K562 (cell line): Measurements from ENCODE around the gene SRGN. TPM values are rescaled to one million over a fixed set of nuclear protein-coding genes. Genes with fewer than 3 reads are reported as not detected.

ENCODE experiments used
- ATAC-seq: fragments of 200-7000 bp; cut with Tn5 transposase; 3 replicates; pipeline ENCODE4 v1.9.1; 2020; ENCODE audit warnings: moderate library complexity
- BruUV-seq: library from RNA; stranded (reverse); fragments of 400-500 nt; replicated peaks from 2 replicates; lab custom pipeline; 2021; lab: Mats Ljungman, UMichigan
- CTCF ChIA-PET: fragments of 300-600 bp; formaldehyde crosslinking; extraction: SDS; loops from one replicate; lab custom pipeline; 2021; ENCODE audit warnings: low intra/inter-chr PET ratio; lab: Yijun Ruan, JAX
- POLR2A ChIA-PET: fragments of 300-600, 350-650 bp; sonication (Branson Sonifier 250); formaldehyde crosslinking; extraction: SDS; loops from one replicate; lab custom pipeline; 2021; ENCODE audit warnings: antibody characterized with exemption, inconsistent platforms; lab: Yijun Ruan, JAX
- DNase-seq, 4 experiments: peaks; one replicate each; pipeline versions ENCODE4 v3.0.0 to v3.0.0-alpha.2; 2011 to 2018; ENCODE audit warnings: low spot score in 3 of 4, mixed read lengths in 3 of 4; ENCODE audit errors: extremely low read depth in 1 of 4
- FAIRE-seq: peaks from 2 replicates; lab custom pipeline; 2011; peaks lifted over from hg19 to GRCh38; lab: Jason Lieb, UNC
- H2AFZ ChIP-seq: 2 replicates; pipeline ENCODE4 v1.6.0; 2011; ENCODE audit warnings: low read depth, low read length, control low read depth, inconsistent platforms
- H3K27ac ChIP-seq: fragments of 200-600 bp; 3 replicates; pipeline ENCODE4 v1.8.0; 2011; ENCODE audit warnings: low read depth, mild to moderate bottlenecking, control low read depth, inconsistent platforms, low read length, moderate library complexity, mixed read lengths; ENCODE audit errors: extremely low read depth
- H3K27me3 ChIP-seq, 2 experiments: fragments of 300-600 bp in 1 of 2; 2 replicates in 1 of 2; 3 replicates in 1 of 2; pipeline versions ENCODE4 v1.6.0 to v1.8.0; 2011; ENCODE audit warnings: inconsistent platforms in 2 of 2, low read length in 2 of 2, mild to moderate bottlenecking in 1 of 2, mixed read lengths in 1 of 2, moderate library complexity in 1 of 2; ENCODE audit not compliant: control insufficient read depth in 2 of 2, insufficient read depth in 2 of 2
- H3K36me3 ChIP-seq: fragments of 300-600 bp; 3 replicates; pipeline ENCODE4 v1.8.0; 2011; ENCODE audit warnings: mild to moderate bottlenecking, low read length, inconsistent platforms; ENCODE audit not compliant: control insufficient read depth, insufficient read depth
- H3K4me1 ChIP-seq, 2 experiments: fragments of 200-600 bp in 1 of 2; replicated peaks in 1 of 2; 2 replicates in 1 of 2; 3 replicates in 1 of 2; pipeline versions ENCODE4 v1.5.1 to v1.8.0; 2011; ENCODE audit warnings: inconsistent platforms in 2 of 2, low read length in 2 of 2, mild to moderate bottlenecking in 1 of 2, mixed read lengths in 1 of 2, moderate library complexity in 1 of 2; ENCODE audit not compliant: control insufficient read depth in 2 of 2, insufficient read depth in 2 of 2
- H3K4me2 ChIP-seq: 2 replicates; pipeline ENCODE4 v1.6.1; 2011; ENCODE audit warnings: low read length, control low read depth, inconsistent platforms, mixed read lengths; ENCODE audit not compliant: insufficient read depth
- H3K4me3 ChIP-seq: fragments of 200-600 bp; sonication (generic), shearing (Covaris generic); 2 replicates; pipeline ENCODE4 v1.5.1; 2016; ENCODE audit warnings: control low read depth, inconsistent platforms
- H3K79me2 ChIP-seq: fragments of 200-600 bp; 3 replicates; pipeline ENCODE4 v1.8.0; 2011; ENCODE audit warnings: low read length, inconsistent platforms; ENCODE audit not compliant: control insufficient read depth, insufficient read depth
- H3K9ac ChIP-seq, 2 experiments: 2 replicates each; pipeline versions ENCODE4 v1.6.0 to v1.6.1; 2011; ENCODE audit warnings: low read depth in 2 of 2, low read length in 2 of 2, control low read depth in 1 of 2, inconsistent platforms in 1 of 2, mild to moderate bottlenecking in 1 of 2, mixed read lengths in 1 of 2; ENCODE audit not compliant: insufficient read depth in 1 of 2
- H3K9me1 ChIP-seq: one replicate; pipeline ENCODE4 v1.6.0; 2011; ENCODE audit warnings: inconsistent platforms, mild to moderate bottlenecking, low read length, moderate library complexity; ENCODE audit not compliant: control insufficient read depth, insufficient read depth
- H3K9me3 ChIP-seq: replicated peaks from 2 replicates; pipeline ENCODE4 v1.5.1; 2011; ENCODE audit warnings: low read depth, low read length, inconsistent platforms; ENCODE audit not compliant: control insufficient read depth, insufficient read depth
- H4K20me1 ChIP-seq: replicated peaks from 2 replicates; pipeline ENCODE4 v1.6.1; 2011; ENCODE audit warnings: low read length, inconsistent platforms, mixed read lengths; ENCODE audit not compliant: control insufficient read depth, insufficient read depth
- BACH1 ChIP-seq: fragments of 200-800 bp; sonication (Bioruptor generic); IDR thresholded peaks from 2 replicates; pipeline ENCODE4 v1.6.1; 2016; ENCODE audit warnings: missing genetic modification characterization, missing compliant biosample characterization
- L3MBTL2 ChIP-seq: fragments of 450-650 bp; IDR thresholded peaks from 2 replicates; pipeline ENCODE4 v1.6.1; 2016; ENCODE audit warnings: mild to moderate bottlenecking, moderate library complexity
- SIRT6 ChIP-seq: IDR thresholded peaks from one replicate; pipeline ENCODE4 v1.6.1; 2012; ENCODE audit warnings: low read depth, mild to moderate bottlenecking, control low read depth, inconsistent platforms, low read length, moderate library complexity
- SPI1 ChIP-seq: IDR thresholded peaks from 2 replicates; pipeline ENCODE4 v1.6.1; 2011; ENCODE audit warnings: low read depth, low read length, control low read depth, borderline replicate concordance
- SRSF1 ChIP-seq: fragments of 200-400 bp; formaldehyde crosslinking; IDR thresholded peaks from 2 replicates; pipeline ENCODE4 v1.6.1; 2017; ENCODE audit warnings: mild to moderate bottlenecking, low read depth, low read length, moderate library complexity
- ZFP36 ChIP-seq: fragments of 150-350 bp; IDR thresholded peaks from 2 replicates; pipeline ENCODE4 v1.6.1; 2018; ENCODE audit warnings: low read length, low read depth; ENCODE audit not compliant: partially characterized antibody
- ZFX ChIP-seq: sonication (generic); formaldehyde crosslinking; IDR thresholded peaks from 2 replicates; pipeline ENCODE4 v1.8.0; 2022; ENCODE audit warnings: mild to moderate bottlenecking, missing genetic modification reagents, moderate library complexity
- ZKSCAN8 ChIP-seq: fragments of 200-800 bp; sonication (Bioruptor generic); IDR thresholded peaks from 2 replicates; pipeline ENCODE4 v1.6.1; 2016; ENCODE audit warnings: missing genetic modification characterization, missing compliant biosample characterization
- ZNF589 ChIP-seq: fragments of 200-800 bp; sonication (Bioruptor generic); IDR thresholded peaks from 2 replicates; pipeline ENCODE4 v1.6.1; 2016; ENCODE audit warnings: low read depth, missing genetic modification characterization, missing compliant biosample characterization
- ZNF592 ChIP-seq: fragments of 450-650 bp; IDR thresholded peaks from 2 replicates; pipeline ENCODE4 v1.6.1; 2017; ENCODE audit warnings: antibody characterized with exemption, mild to moderate bottlenecking
- WGBS: fragments of 100-300 bp; shearing (Covaris generic); methylation state at CpG from one replicate; pipeline ENCODE4 v1.1.6; 2016; ENCODE audit warnings: low coverage, mixed read lengths; ENCODE audit not compliant: insufficient coverage; ENCODE audit errors: missing lambda C conversion rate; 5-methylcytosine and 5-hydroxymethylcytosine counted together
- in situ Hi-C: fragments of 300-500 bp; cut with MboI; formaldehyde crosslinking; loops from 4 replicates; pipeline ENCODE4 v1.15.0; 2018; ENCODE audit warnings: inconsistent platforms, mixed read lengths
- intact Hi-C: fragments of 100-400 bp; cut with micrococcal nuclease; formaldehyde crosslinking; loops from 2 replicates; pipeline ENCODE4 v1.14.2; 2022
- polyA plus RNA-seq, 8 experiments: library from polyadenylated mRNA; depleted of rRNA in 4 of 8; stranded (reverse) in 5 of 8; unstranded in 3 of 8; fragments of >200 nt; fragmentation: Nextera tagmentation in 2 of 8; fragmentation: Illumina TruSeq in 1 of 8; extraction: Ambion mirVana in 2 of 8; extraction: Trizol in 1 of 8; gene quantifications; 2 replicates each; pipeline versions ENCODE4 v1.2.1 to v1.2.3, GENCODE V29; 2011 to 2014; ENCODE audit warnings: inconsistent platforms in 1 of 8, missing spikeins in 1 of 8
- total RNA-seq, 7 experiments: library from RNA; depleted of rRNA in 6 of 7; stranded (reverse); fragments of >200 nt in 6 of 7; fragmentation: Illumina TruSeq in 2 of 7; extraction: Trizol in 2 of 7; gene quantifications; 2 replicates each; pipeline versions ENCODE4 v1.2.1 to v1.2.3, GENCODE V29; 2011 to 2021; ENCODE audit warnings: low replicate concordance in 1 of 7

The SRGN gene
- total and polyA plus RNA-seq, 9 of the 15 experiments (the other 6 are each of a cell fraction or from before 2014, with no cell fraction given), result 136 to 304 (median 180) TPM

GRCh38 chr10:69057261-69057950 is 30.5 kb upstream of the SRGN start:
- BruUV-seq, result no TSS peak
- Histone ChIP-seq H3K9me1 (no peaks in the 10 kb centered on the region), H3K27me3 (no peaks in the 10 kb centered on the region), H3K27ac (no peak overlapping the region), H3K9me3 (no peaks in the 10 kb centered on the region), H3K4me2 (no peak overlapping the region; the same call in 1 of the 2 replicates), H3K4me1 (peaks cover 20 to 26% of the 10 kb centered on the region in 2 experiments), H2AFZ (peak overlapping the region; percentile 89), H3K36me3 (no peaks in the 10 kb centered on the region), H3K79me2 (no peaks in the 10 kb centered on the region), H3K9ac (peak overlapping the region; percentile 6 to 30; a peak in 2 of 4 replicates), H4K20me1 (no peaks in the 10 kb centered on the region), H3K4me3 (no peak overlapping the region)
- peak; percentile 6 for FAIRE-seq
- WGBS, result 48% methylated on average over 13 of the region's 14 CpGs
- in situ Hi-C loops, result no loop called here
- ChIA-PET CTCF (no interaction called here), POLR2A (interaction anchor here (0.5 to 0.7 kb wide), 3 partner anchors 9 to 153 kb away, joined by 3 read pairs; no protein-coding TSS in a partner anchor)
- intact Hi-C loops, result no loop called here
- TF ChIP-seq SPI1 (peak; percentile 36; the same call in 1 of the 2 replicates), L3MBTL2 (peak; percentile 61; the same call in 1 of the 2 replicates), SIRT6 (no peak), ZNF592 (0 out of 2 replicates have a peak, but pooled peaks have one; percentile 48), ZFX (peak; percentile 40; the same call in 1 of the 2 replicates), ZNF589 (CRISPR knock-in tag) (0 out of 2 replicates have a peak, but pooled peaks have one; percentile 35), ZFP36 (peak; percentile 70), SRSF1 (no peak), ZKSCAN8 (CRISPR knock-in tag) (0 out of 2 replicates have a peak, but pooled peaks have one; percentile 41), BACH1 (peak; percentile 36; the same call in 1 of the 2 replicates)
- DNase-seq, result no peak
- ATAC-seq, result peak; percentile 34
